Myocyte (in vitro differentiated cells): ENCODE results near the gene CPSF7. TPM values are rescaled to one million over a fixed set of nuclear protein-coding genes. Genes with fewer than 3 reads are reported as not detected.

Experiments
- DNase-seq: peaks from one replicate; pipeline ENCODE4 v3.0.0-alpha.2; 2012; ENCODE audit warnings: low read depth
- total RNA-seq: library from RNA; depleted of rRNA; stranded (reverse); fragments of >200 nt; gene quantifications from 2 replicates; pipeline ENCODE4 v1.2.3, GENCODE V29; 2014

Gene CPSF7
- total RNA-seq, 1 donor from 2014 or later: 41.2 TPM

- no peak for DNase-seq
Observed at GRCh38 chr11:61357233-61357893, 72.4 kb downstream of the CPSF7 start.

- DNase-seq: no peak
Observed at GRCh38 chr11:61356706-61357105, 73.1 kb downstream of the CPSF7 start.

DNA sequence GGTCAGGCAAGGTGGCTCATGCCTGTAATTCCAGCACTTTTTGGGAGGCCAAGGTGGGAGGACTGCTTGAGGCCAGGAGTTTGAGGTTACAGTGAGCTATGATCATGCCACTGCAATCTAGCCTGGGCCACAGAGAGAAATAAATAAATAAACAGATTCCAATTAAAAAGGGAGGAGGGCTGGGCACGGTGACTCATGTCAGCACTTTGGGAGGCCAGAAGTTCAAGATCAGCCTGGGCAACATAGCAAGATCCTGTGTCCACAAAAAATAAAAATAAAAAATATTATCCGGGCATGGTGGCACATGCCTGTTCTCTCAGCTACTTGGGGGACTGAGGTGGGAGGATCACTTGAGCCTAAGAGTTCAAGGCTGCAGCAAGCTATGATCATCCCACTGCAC, 75.6 kb downstream of the CPSF7 start:
- DNase-seq: no peak

DNA sequence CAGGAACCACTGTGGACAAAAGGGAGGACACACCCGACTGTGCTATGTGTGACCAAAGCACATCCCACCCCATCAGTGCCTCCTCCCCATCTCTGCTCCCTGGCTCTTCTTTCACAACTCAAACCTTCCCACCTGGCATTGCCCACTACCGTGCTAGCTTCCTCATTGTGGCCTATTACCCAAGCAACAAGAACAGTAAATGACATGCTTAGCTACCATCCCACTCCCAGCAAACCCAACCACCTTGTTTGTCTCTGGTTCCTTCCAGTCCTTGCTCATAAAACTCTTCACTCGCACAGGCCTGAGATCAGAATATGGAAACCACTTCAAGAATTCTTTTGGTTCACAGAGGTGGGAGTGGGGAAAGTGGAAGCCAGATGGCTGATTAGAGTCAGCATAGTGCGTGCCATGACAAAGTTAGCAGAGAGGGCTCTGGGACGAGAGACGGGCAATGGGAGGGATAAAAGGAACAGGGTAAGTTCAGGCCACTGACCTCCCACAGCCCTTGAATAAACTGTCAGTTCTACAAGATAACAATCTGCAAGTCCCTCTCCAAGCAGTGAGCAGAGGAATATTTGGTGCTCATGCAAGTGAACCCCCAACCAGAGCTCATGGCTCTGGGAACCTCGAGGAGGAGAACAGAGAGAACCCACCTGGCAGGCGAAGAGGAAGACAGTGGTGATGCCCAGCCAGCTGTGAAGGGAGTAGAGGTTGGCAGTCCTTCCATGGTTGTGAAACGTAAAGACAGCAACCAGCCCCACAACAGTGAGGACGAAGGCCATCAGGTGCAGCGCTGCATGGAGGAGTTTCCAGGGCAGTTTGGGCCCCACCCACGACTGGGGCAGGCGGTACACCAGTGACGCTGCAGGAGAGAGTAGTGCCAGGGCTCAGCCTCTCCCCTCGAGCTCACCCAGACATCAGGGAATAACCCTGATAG, 76.4 kb downstream of the CPSF7 start:
- peak; percentile 40 for DNase-seq

Other genes with a start within 250 kb of the CPSF7 start
- gene PGA3, start 226.5 kb downstream of the CPSF7 start, total RNA-seq: 10.7 and 19.9 TPM in 2 replicates
- gene PGA4, start 207.6 kb downstream of the CPSF7 start, total RNA-seq: 119 and 152 TPM in 2 replicates
- gene PGA5, start 188.8 kb downstream of the CPSF7 start, total RNA-seq: 18.1 and 29.7 TPM in 2 replicates
- gene VWCE, start 134.7 kb downstream of the CPSF7 start, total RNA-seq: 2.1 and 2.7 TPM in 2 replicates
- 329 and 379 TPM in 2 replicates for gene DDB1, start 96.9 kb downstream of the CPSF7 start, total RNA-seq
- 32.1 and 37.3 TPM in 2 replicates for gene TKFC, start 96.7 kb downstream of the CPSF7 start, total RNA-seq
- gene CYB561A3, start 68.1 kb downstream of the CPSF7 start, total RNA-seq: 104 and 126 TPM in 2 replicates
- 42.5 and 54.2 TPM in 2 replicates for gene TMEM138, start 67.6 kb downstream of the CPSF7 start, total RNA-seq
- gene TMEM216, start 37.4 kb downstream of the CPSF7 start, total RNA-seq: 6.7 and 17.1 TPM in 2 replicates
- gene SDHAF2, start 149 bp upstream of the CPSF7 start, total RNA-seq: 39.7 TPM in 2 replicates
- not detected in 2 replicates for gene LRRC10B, start 78.8 kb upstream of the CPSF7 start, total RNA-seq
- 6.0 and 13.9 TPM in 2 replicates for gene SYT7, start 151.1 kb upstream of the CPSF7 start, total RNA-seq